Breast epithelium (tissue), 3 donors: Measurements from ENCODE around the gene SGSM2.

Experiments
- POLR2A ChIP-seq: fragments of 450-650 bp; IDR thresholded peaks from one replicate; pipeline ENCODE4 v1.6.1; 2016; ENCODE audit warnings: antibody characterized with exemption, mild to moderate bottlenecking, moderate library complexity
- POLR2AphosphoS5 ChIP-seq, 3 donors: sonication (generic); formaldehyde crosslinking; IDR thresholded peaks; one replicate each; pipeline ENCODE4 v1.6.1; 2017; ENCODE audit warnings: antibody characterized with exemption in 3 of 3
- TF ChIP-seq, protein P1 (sequence below), 3 donors: fragments of 450-650 bp; IDR thresholded peaks; one replicate each; pipeline ENCODE4 v1.5.1; 2016 to 2017; ENCODE audit warnings: antibody characterized with exemption in 3 of 3, mild to moderate bottlenecking in 3 of 3, moderate library complexity in 3 of 3

DNA sequence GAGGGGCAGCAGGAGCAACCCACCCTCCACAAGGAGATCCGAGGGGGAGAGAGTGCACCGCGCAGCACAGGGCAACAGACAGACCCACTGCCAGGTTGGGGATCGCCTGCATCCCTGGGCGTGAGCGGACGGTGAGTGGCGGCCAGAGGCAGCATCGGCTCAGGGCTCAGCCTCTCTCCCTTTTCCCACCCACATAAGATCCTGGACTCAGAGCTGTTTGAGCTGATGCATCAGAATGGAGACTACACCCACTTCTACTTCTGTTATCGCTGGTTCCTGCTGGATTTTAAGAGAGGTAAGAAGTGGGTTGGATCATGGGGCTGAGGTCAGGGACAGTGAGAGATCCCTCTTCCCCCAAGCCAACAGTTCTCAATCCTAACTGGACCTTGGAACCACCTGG lies 40.4 kb downstream of the SGSM2 start:
- TF ChIP-seq, protein P1, sequence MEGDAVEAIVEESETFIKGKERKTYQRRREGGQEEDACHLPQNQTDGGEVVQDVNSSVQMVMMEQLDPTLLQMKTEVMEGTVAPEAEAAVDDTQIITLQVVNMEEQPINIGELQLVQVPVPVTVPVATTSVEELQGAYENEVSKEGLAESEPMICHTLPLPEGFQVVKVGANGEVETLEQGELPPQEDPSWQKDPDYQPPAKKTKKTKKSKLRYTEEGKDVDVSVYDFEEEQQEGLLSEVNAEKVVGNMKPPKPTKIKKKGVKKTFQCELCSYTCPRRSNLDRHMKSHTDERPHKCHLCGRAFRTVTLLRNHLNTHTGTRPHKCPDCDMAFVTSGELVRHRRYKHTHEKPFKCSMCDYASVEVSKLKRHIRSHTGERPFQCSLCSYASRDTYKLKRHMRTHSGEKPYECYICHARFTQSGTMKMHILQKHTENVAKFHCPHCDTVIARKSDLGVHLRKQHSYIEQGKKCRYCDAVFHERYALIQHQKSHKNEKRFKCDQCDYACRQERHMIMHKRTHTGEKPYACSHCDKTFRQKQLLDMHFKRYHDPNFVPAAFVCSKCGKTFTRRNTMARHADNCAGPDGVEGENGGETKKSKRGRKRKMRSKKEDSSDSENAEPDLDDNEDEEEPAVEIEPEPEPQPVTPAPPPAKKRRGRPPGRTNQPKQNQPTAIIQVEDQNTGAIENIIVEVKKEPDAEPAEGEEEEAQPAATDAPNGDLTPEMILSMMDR (IDR thresholded peaks at IDR 0.05) = no peak
- no peak for TF ChIP-seq POLR2A
- TF ChIP-seq POLR2AphosphoS5 (IDR thresholded peaks at IDR 0.05) = no peak
